GM19372 (cell line): Measurements from ENCODE around the gene HMCES.
"Not testable (repeated sequence)": the region's sequence is repeated elsewhere in the genome, so short reads cannot be mapped to it uniquely, and the experiment has no call there.

ENCODE experiments used
- ATAC-seq: cut with Tn5 transposase; IDR thresholded peaks from one replicate; pipeline ENCODE4 v1.9.1; 2021; ENCODE audit warnings: mild to moderate bottlenecking, low read depth, moderate library complexity; ENCODE audit not compliant: unreplicated experiment

The HMCES gene, protein sequence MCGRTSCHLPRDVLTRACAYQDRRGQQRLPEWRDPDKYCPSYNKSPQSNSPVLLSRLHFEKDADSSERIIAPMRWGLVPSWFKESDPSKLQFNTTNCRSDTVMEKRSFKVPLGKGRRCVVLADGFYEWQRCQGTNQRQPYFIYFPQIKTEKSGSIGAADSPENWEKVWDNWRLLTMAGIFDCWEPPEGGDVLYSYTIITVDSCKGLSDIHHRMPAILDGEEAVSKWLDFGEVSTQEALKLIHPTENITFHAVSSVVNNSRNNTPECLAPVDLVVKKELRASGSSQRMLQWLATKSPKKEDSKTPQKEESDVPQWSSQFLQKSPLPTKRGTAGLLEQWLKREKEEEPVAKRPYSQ

DNA sequence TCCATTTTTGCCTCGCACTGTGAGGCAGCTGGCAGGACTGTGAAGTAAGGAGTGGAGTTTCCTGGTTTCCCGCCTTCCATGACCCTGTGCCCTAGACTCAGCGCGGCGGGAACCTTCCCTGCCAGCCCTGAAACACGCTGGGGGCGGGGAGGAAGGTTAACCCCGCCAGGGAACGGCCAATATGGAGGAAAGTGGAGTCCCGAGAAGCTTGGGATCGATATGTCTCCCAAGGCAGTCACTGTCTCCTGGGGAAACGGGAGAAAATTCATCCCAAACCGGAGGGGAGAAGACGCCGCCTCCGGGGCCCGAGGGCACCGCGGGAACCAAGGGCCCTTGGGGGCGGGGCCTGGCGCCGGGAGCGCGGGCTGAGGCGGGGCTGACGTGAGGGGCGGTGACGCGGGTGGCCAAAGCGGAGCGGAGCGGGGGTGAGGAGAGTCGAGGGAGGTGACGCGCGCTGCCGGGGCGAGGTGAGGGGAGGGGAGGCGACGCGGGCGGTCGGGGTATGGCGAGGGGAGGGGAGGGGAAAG, at the start of gene HMCES:
HMCES (plus strand) TSS at position 432 of the 527 bp plus-strand sequence. CDS start 863 bp downstream, outside the sequence.
- ATAC-seq = peak; percentile 55

DNA sequence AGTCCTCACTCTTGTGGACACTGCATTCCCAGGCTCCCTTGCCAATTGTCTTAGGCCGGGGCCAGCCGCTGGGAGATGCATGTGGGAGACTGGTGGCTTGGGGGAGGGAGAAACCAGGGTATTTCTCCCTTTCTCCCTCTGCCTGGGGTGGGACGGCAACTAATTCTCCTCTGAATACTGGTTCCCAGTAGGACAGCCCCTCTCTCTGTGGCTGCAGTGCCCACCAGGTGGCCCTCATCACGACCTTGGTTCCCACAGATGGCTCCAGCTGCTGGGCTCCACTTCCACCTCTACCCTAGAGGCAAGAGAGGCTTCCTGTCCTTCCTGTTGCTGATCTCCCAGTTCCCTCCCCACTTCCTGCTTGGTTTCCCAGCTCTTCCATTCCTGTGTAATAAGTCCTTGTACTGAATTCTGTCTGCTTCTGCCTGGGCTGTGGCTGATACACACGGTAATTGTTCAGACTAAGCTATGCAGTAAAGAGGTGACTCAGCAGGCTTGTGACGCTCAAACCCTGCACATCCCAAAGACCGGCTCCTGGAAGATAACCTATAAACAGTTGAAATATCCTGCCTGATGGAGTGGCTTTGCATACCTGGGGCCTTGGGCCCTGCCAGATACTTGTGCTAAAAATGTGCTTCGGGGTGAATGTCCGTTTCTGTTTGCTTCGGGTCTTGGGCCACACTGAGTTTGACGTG, 49.6 kb upstream of the HMCES start:
- ATAC-seq = no peak

DNA sequence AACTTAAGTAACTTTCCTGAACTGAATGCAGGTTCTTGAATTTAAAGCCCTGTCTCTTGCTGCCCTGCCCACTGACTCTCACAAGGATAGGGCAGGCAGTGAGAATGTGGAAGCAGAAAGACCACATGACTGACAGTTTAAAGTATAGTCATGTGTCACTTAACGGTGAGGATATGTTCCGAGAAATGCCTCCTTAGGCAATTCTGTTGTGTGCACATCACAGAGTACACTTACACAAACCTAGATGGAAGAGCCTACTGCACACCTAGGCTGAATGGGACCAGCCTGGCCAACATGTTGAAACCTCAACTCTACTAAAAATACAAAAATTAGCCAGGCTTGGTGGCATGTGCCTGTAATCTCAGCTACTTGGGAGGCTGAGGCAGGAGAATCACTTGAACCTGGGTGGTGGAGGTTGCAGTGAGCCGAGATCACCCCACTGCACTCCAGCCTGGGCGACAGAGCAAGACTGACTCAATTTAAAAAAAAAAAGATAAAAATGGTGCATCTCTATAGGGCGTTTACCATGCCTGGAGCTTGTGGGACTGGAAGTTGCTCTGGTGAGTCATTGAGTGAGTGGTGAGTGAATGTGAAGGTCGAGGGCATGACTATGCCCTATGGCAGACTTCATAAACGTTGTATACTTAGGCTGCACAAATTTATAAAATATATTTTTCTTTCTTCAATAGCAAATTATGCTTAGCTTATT, 48.2 kb upstream of the HMCES start:
- ATAC-seq = no peak

DNA sequence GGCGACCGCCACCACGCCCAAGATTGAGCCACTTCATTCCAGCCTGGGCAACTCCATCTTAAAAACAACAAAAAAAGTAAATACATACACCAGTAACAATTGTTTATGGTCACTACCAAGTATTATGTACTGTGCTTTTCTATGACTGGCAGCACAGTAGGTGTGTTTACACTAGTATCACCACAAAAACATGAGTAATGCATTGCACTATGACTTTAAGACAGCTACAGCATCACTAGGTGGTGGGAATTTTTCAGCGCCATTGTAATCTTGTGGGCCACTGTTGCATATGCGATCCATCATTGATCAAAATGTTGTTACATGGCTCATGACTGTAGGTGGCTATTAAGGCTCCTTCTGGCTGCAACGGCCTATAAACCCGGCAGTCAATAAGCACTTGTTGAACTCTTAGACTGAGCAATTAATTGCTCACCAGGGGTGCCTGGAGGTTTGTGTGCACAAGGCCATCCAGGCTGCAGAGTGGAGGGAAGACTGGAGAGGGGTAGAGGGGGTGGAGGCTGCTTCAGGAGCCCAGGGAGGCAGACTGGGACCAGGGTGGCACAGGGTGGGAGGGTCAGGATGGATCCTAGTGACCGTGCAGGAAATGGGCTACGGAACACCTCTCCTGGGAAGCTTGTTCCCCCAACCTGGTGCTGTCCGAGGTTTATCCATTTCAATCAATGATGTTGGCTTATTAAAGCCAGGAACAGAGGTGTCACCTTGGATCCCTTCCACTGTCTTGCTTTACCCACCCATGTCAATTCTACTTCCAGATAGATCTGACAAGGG, 47.1 kb upstream of the HMCES start:
- ATAC-seq = no peak

DNA sequence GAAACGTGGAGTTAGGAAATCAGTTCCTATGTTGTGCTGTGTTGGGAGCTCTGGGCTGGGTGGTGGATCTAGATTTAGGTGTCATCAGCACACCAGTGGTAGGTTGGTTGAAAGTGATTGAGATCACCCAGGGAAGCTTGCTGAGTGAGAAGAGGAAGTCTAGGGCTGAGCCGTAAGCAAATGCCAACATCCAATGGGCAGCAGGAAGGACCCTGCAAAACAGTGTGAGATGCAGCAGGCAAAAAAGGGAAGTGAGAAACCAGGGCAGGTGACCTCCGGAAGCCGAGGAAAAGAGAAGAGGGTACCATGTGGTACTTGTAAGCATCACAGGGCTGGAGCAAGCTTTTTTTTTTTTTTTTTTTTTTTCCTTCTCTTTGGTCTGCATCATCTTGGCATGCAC, 45.1 kb upstream of the HMCES start:
- peak; percentile 84 for ATAC-seq

DNA sequence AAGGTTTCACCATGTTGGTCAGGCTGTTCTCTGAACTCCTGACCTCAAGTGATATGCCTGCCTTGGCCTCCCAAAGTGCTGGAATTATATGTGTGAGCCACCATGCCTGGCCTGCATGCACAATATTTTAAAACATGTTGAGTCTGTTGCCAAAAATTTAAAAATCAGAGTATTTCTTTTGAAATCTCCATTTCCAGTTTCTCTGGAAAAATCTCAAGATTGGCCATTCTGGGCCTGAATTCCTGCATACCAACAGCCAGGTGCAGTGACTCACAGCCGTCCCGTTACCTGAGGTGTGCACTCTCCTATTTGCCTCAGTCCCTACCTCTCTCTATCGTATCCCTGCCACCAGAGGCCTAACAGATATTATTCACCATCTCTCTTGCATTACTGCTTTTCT, 44.2 kb upstream of the HMCES start:
- no peak for ATAC-seq

DNA sequence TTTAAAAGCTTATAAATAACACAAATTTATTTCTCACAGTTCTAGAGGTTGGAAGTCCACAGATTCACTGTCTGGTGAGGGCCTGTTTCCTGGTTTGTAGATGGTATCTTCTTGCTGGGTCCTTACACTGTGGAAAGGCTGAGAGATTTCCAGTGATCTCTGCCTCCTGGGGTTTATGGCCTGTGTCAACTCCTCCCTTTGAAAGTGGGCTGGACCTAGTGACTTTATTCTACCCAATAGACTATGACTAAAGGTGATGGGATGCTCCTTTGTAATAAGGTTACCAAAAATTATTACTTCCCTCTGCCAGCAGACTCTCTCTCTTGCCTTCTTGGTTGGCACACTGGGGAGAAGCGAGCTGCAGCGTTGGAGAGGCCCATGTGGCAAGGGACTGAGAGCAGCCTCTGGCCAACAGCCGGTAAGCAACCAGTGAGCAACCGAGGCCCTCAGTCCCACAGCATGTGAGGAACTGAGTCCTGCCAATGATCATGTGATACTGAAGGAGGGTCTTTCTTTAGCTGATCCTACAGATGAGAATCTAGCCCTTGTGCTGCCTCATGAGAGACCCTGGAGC, 43.2 kb upstream of the HMCES start:
- ATAC-seq = no peak

DNA sequence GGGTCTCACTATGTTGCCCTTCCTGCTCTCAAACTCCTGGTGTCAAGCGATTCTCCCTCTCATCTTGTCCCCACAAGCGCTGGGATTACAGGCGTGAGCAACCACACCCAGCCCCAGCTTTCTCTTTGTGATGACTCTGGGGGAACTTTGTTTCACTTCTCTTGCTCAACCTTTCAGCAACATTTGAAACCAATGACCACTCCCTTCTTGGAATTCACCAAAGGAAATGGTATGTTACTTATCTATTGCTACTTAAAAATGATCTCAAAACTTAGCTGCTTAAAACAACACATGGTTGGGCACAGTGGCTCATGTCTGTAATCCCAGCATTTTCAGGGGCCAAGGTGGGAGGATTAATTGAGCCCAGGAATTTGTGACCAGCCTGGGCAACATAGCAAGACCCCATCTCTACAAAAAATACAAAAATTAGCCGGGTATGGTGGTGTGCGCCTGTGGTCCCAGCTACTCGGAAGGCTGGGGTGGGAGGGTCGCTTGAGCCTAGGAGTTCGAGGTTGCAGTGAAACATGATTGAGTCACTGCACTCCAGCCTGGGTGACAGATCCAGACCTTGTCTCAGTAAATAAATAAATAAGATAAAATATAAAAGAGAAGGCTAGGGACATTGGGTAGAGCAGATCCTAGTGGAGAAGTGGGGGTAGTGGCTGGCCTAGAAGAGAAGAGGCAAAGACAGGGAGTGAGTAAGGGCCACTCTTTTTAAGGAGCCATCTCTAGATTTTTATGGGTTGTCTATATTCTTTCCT, 39.5 kb upstream of the HMCES start:
- no peak for ATAC-seq

DNA sequence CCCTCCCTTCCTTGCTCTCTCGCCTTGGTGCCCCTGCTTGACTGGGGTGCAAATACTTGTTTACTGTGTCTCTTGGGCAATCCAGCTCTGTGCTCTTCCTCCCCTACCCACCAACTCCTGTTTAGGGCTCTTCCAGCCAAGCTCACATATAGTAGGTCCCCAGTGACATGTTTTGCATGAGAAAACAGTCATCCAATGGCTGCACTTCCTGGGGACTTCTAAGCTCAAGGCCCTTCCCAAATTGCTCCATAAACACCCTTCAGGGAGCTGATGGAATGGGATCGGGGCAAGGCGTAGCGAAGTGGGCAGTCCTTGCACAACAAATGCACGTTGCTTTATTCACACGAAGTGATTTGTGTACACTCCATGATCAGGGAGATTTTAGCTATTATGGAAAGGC, 38.7 kb upstream of the HMCES start:
- no peak for ATAC-seq

DNA sequence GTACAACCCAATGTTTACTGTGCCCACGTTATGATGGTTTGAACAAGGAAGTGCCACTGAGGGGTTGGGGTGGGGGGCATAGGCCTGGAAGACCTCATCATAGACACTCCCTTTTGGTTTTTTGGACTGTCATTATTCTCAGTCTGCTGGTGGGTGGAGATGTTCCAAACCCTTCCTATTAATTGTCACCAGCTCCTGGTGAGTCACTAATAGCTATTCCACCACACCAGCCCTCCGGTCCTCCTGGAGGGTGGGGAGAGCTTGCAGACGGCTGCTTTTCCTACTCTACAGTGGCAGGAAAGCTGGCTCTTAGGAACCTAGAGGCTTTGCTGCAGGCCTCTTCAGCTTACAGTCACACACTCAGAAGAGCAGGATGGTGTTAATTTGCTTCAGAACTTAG, 38.2 kb upstream of the HMCES start:
- no peak for ATAC-seq

DNA sequence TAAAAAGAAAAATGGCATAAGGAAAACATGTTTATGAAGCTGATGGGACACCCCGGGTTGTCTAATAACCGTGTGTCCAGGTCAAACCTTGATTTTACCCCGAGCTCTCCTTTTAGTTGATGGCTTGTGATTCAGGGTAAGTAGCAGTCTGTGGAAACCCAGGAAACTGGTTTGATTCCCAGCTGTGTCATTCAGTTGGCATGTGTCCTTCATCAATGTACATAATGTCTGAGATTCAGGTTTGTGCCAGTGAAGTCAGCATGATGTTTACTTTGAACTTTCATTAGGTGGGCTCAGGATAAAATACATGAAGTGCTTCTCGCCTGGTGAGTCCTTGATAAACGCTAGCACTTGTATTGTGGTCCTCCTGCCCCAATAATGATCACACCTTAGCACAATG, 33.5 kb upstream of the HMCES start:
- no peak for ATAC-seq

DNA sequence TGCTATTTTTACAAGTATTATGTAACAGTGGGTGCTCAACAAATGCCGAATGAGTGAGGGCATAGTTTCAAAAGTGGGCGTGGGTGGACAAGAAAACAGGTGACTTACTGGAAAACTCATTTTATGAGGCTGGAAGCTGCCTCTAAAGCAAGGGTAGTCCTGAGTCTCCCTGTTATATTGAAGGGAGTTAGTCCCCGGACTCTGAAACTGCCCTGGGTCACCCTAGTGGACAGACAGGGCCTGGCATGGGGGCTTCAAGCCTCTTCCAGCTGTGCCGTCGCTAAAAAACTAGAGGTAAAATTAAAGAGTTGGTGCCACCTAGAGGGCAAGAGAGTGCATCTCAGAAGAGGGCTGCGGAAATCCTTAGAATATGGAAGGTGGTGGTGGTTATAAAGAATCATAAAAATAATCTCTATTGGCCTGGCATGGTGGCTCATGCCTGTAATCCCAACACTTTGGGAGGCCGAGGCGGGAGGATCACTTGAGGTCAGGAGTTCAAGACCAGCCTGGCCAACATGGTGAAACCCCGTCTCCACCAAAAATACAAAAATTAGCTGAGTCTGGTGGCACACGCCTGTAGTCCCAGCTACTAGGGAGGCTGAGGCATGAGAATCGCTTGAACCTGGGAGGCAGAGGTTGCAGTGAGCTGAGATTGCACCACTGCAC, 32.9 kb upstream of the HMCES start:
- not testable (repeated sequence) for ATAC-seq

DNA sequence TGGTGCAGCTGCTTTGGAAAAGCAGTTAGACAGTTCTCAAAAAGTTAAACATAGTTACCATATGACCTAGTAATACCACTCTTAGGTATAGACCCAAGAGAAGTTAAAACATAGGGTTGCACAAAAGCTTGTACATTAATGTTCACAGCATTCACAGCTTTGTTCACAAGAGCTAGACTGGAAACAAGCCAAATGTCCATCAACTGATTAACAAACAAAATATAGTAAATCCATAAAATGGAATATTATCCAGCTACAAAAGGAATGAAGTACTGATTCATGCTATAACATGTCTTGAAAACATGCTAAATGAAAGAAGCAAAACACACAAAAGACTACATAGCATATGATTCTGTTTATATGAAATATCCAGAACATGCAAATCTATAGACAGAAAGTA, 32.0 kb upstream of the HMCES start:
- no peak for ATAC-seq

DNA sequence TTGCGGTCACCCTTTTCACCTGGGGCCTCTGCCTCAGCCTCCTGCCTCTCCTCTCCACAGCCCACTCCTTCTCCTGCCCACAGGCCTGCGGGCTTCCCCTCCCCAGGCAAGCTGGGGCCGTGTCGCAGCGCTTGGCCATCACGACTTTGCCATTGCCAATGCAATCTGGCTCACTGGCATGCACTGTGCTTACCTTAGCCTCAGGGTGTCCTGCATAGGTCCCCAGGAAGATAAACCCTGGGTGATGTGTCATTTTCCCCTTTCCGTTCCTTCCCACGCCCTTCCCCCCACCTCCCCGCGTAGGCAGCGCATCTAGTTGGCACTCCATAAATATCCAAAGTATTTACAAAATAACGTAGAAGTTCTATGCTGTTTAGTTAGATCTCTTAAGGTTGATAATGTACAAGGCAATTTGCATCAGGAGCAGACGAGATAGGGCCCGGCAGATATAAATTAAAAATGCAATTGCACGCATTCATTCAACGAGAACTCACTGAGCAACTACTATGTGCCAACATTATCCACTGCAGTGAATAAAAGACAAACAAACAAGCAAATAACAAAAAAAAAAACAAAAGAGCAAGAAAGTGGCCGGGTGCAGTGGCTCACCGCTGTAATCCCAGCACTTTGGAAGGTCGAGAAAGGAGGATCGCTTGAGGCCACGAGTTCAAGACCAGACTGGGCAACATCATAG, 30.2 kb upstream of the HMCES start:
- ATAC-seq = no peak

DNA sequence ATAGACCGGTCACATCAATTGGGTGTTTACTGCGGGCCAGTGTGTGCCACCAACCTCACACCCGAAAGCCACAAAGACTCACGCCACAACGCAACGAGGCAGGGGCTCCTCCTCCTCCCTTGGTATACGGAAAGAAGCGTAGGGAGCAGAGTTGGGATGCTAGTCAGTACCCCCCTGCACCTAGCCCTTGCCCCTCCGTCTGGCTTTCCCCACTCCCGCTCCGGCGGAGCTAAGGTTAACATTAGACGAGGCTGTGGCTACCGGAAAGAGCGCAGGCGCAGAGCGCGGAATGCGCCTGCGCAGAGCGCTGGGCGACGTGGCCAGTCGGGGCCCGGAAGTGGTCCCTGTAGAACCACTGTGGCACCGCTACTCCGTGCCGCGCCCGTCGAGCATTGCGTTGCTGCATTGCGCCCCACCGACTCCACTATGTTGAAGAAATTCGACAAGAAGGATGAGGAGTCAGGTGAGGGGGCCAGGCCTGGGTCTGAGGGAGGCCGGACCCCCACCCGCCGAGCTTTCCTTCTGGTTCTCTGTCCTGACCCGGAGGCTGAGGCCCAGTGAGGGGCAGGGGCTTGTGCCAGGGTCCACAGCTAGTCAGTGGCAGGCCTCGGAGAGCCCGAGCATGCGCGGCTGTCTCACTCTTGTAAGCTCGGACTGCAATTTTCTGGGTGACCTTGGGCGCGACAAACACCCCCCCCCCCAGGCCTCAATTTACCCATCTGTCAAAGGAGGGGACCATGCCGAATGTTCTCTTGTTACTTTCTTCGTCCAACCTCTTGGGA, 29.2 kb upstream of the HMCES start, which contains the start of gene COPG1:
COPG1 (plus strand) TSS at position 323 of the 782 bp plus-strand sequence; CDS start at position 427, 104 bp downstream.
- peak; percentile 79 for ATAC-seq

DNA sequence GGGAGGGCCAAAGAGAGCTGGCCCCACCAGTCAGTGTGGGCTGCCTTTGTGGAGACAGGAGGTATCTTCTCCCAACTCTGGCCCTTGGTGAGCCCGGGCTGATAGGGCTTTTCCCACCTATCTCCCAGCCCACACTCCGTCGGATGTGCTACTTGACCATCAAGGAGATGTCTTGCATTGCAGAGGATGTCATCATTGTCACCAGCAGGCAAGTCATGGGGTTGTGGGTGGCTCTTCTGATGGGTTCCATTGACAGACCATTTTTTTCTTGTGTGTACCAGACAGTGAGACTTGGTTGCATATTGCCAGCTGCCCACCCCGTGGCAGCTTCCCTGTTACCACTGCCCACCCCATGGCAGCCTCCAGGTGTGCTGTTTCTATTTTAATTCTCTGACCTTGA, 25.9 kb upstream of the HMCES start:
- no peak for ATAC-seq

DNA sequence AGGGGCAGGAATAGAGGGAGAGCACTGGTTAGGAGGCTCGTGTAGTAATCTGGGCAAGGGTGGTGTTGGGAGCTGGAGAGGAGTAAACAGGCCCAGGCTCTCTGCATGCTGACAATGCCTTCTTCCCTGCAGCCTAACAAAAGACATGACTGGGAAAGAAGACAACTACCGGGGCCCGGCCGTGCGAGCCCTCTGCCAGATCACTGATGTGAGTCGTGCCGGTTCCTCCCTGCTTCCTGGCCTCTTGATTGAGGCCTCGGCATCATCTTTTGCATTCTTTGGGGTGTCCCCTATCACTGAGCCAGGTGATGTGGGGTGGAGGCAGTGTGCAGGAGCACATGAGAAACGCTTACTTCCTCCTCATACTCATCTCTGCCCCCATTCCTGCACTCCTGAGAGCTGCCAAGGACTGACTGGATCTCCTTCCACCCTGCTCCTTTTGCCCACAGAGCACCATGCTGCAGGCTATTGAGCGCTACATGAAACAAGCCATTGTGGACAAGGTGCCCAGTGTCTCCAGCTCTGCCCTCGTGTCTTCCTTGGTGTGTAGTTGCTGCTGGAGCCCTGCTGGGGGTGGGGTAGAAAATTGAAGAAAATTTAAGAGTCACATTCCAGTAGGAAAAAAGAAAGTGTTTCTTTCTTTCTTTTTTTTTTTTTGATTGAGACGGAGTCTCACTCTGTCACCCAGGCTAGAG, 24.0 kb upstream of the HMCES start:
- no peak for ATAC-seq
